HG02884 (cell line): ENCODE results near the gene MMD2.
A peak's percentile ranks its signal among the peaks of the same experiment; 100 is the strongest.
"Not testable (repeated sequence)": the region's sequence is repeated elsewhere in the genome, so short reads cannot be mapped to it uniquely, and the experiment has no call there.

Source experiments
- ATAC-seq: cut with Tn5 transposase; IDR thresholded peaks from one replicate; pipeline ENCODE4 v1.9.1; 2021; ENCODE audit warnings: mild to moderate bottlenecking, moderate library complexity; ENCODE audit not compliant: unreplicated experiment

MMD2 gene

DNA sequence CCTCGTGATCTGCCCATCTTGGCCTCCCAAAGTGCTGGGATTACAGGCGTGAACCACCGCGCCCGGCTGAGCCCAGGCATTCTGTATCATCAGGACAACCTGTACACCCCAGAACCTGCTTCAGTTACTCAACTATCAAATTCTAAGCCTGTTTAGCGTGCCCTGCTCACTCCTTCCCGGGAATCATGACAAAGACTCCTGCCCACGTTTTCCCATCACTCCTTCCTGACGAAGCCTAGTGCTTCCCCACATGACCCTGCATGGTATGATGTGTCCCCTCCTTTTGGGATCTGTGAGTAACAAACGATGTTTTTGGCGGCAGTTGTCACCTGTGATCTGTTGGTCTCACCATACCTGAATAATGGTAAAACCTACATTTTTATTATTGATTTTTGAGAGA, 63.2 kb downstream of the MMD2 start:
- ATAC-seq = no peak

DNA sequence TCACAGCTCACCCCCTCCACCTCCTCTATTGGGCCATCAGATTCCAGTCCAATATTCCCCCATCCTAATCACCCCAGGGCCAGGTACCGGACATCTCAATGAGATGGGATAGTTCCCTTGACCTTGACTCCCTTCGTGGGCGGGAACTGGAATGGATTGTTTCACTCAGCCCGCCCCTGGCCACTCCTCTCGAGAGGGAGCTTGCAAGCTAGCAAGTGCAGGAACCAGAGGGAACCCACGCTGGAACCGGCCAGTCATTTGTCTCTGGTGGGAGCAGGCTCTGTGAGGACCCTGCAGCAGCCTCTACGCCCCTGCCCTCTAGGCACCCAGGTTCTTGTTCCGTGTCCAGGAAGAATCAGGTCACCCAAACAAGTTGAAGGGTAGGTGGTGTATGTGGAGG, 64.5 kb downstream of the MMD2 start:
- ATAC-seq = no peak

DNA sequence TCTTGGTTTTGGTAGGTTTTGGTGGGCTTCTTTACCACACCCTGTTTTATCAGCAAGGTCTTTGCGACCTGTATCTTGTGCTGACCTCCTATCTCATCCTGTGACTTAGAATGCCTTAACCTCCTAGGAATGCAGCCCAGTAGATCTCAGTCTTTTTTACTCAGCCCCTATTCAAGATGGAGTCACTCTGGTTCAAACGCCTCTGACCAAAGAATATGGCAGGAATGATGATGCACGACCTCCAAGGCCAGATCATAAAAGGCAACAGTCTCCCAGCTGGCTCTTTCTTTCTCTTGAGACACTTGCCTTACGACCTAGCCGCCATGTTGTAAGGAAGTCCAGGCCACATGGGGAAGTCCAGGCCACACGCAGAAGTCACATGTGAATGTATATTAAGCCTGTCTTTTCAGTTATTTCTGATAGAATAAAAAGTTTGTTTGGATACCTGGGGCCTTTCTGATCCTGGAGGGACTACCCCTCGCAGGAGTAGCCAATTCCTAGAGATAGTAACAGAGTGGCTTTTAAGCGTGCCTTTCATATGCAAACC, 65.0 kb downstream of the MMD2 start:
- ATAC-seq = no peak

DNA sequence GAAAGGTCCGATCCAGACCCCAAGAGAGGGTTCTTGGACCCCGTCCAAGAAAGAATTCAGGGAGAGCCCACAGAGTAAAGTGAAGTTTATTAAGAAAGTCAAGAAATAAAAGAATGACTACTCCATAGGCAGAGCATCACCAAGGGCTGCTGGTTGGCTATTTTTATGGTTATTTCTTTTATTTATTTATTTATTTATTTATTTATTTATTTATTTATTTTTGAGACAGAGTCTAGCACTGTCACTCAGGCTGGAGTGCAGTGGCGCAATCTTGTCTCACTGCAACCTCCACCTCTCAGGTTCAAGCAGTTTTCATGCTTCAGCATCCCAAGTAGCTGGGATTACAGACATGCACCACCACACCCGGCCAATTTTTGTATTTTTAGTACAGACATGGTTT, 65.8 kb downstream of the MMD2 start:
- ATAC-seq = not testable (repeated sequence)

DNA sequence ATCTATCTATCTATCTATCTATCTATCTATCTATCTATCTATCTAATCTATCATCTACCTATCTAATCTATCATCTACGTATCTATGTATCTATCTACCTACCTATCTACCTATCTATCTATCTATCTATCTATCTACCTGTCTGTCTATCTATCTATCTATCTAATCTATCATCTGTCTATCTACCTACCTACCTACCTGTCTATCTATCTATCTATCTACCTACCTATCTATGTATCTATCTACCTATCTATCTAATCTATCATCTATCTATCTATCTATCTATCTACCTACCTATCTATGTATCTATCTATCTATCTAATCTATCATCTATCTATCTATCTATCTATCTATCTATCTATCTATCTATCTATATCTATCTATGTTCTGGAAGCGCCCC, 67.5 kb downstream of the MMD2 start:
- not testable (repeated sequence) for ATAC-seq

DNA sequence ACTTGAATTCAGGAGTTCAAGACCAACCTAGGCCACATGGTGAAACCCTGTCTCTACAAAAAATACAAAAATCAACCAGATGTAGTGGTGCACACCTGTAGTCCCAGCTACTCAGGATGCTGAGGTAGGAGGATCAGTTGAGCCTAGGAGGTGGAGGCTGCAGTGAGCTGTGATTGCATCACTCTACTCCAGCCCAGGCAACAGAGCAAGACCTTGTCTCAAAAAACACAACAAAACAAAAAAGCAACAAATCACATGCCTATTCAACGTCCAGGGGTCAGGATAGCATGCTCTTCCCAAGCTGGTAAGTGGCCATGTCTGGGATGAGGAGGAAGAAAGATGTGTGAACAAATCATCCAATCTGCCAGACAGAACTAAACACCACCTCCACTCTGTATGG, 69.3 kb downstream of the MMD2 start:
- no peak for ATAC-seq

DNA sequence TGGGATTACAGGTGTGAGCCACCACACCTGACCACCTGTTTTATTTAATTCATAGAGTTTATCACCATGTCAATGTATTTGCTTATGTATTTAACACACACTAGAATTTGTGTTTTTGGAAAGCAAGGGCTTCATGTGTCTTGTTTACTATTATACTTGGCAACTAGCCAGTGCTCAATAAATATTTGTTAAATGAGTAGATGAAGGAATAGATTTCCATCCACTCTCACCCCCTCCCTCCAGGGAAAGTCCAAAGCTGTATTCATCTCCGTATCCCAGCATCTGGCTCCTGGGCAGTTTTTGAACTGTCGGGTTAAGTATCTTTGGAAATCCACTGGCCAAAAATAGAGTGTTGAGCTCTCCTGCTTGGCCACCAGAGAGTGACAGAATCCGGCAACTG, 70.8 kb downstream of the MMD2 start:
- ATAC-seq = no peak

DNA sequence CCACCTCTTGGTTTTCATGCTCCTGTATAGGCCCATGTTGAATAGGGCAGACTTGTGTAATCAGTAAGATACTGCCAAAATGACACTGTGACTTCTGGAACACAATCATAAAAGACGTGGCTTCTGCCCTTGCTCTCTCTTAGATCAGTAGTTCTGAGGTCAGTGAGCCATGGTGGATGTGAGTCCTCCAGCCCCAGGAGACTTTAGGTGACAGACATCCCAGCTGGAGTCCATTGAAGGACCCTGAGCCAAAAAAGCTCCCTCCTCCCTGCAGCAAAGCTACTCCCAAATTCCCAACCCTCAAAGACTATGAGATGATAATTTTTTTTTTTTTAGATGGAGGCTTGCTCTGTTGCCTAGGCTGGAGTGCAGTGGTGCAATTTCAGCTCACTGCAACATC, 72.3 kb downstream of the MMD2 start:
- no peak for ATAC-seq

DNA sequence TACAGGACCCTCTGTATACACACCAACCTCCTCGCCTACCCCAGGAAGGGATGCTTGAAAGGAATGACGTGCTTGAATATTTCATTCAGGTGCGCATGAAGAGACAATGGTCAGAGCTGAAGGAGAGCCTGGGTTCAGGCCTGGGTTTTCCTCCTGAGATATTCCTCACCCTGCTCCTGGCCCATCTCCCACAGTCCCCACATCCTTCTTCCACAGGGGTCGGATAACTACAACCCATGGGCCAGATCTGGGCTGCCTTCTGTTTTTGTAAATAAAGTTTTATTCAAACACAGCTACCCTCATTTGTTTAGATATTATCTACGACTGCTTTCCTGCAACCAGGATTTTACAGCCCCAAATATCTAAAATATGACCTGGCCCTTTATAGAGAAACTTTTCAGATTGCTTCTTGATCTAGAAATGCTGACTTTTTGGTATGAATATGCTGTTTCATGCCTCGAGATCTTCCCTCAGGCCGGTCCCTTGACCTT, 73.6 kb downstream of the MMD2 start:
- no peak for ATAC-seq

DNA sequence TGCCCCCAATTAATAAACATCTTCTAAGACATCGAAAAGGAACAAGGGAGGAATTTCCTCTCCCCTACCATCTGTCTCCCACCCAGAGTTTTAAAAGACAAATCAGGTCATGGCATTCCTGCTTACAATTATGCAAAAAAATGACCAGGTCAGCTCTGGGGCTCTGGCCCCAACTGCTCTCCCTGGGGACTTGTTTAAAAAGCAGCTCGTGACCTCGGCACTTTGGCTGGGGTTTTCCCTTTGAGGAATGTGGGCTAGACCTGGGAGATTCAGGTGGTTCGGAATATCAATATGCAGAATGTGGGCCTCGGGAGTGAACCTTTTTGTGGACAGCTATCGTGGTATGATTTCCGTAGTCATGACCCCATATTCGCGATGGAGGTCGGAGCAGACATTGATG, 74.8 kb downstream of the MMD2 start:
- no peak for ATAC-seq

DNA sequence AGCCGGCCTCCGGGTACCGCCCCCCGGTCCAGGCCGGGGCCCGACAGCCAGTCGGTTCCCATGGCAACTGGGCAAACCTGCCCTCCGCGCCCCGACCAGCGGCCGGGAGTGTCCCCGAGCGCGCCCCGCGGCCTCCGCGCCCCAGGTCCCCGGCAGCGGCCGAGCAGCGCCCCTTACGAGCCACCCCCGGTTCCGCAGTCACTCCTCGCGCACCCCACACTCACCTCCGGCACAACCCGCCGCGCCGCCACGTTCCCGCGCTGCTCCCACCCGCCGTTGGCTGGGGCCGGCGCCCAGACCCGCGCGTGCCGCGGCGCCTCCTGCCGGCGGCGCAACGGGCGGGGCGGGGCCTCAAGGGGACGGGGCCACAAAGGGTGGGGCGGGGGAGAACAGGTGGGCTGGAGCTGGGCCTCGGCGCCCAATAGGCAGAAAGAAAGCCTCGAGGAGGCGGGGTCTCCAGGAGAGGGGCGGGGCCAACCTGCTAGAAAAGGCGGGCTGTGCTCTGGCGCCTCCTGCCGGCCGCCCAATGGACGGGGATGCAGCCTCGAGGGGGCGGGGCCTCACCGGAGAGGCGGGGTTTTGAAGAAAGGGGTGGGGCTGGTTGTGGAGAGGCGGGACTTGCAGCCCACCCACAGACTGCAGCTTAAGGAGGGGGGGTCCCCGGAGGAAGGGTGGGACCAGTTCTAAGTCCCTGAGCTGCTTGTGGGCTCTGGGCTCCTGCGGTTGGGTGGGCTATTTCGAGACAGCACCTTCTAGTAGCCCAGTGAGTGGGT, 75.4 kb downstream of the MMD2 start, which contains the start of gene RADIL:
TSS of gene RADIL (minus strand) at position 345 of the 773 bp plus-strand sequence. CDS start 5,577 bp downstream, outside the sequence.
- peak; percentile 88 for ATAC-seq

DNA sequence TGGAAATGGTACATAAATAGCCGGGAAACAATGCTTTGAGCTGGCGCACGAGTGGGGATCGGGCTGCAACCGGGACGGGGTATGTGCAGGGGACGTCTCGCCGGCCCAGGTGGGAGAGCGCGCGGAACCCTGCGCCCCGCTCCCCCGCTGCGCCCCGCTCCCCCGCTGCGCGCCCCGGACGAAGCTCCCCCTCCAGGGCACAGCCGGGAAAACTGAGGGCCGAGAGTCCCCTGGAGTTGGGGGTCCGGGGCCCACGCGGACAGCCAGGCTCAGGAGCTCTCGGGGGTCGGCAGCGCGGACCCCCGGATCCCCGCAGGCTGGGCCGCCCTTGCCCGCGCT, 76.0 kb downstream of the MMD2 start:
- ATAC-seq = no peak

DNA sequence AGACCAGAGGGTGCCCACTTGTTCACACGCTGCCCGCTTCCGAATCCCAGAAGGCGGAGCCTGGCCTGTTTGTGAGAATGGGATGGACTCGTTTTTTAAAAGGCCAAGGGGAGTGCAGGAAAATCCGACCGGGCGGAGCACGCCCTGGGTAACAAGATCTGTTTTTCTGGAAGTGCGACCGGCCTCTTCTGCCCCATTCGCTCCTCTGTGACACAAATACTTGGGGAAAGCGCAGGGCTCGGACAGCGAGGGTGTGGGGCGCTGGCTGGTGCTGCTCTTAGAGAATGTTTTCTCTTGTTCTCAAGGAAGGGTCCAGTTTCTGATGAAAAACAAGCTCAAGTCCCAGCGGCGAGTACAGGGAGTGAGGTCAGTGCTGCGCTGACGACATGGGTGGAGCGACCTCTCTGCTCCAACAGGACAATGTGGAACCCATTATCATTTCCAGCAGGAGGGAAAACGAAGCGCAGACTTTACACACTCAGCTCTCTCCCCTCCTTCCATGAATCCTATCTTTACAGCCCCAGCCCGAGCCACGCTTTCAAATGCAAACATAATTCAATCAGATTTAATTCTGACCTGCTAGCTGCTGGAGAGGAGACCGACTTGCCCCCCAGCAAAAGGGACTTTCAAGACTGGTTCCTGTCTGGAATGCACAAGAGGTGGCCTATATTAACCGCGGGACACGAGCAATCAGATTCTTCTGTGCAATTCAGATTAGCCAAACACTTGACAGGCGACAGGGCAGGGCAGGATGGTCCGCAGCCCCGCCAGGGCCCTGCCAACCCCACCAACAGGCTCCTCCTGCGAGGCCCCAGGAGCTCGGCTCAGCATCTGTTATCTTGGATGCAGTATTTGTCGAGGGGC, 76.6 kb downstream of the MMD2 start:
- ATAC-seq = no peak

DNA sequence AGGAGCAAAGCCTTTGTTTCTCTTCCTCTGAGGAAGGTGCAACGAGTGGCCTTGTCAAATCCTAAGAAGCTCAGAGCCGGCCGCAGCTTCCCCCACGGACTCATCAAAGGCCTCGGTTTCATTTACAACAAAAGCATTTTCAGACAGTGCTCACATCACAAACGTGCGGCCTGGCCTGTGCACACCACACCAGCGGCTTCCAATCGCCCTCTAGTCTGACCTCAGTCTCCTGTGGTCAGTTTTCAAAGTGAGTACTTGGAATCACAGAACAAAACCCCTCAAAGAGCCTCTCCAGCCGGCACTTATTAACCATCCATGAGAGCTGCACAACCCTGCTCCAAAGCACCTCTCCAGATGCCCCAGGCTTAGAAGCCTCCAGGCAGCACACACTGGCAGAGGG, 78.8 kb downstream of the MMD2 start:
- no peak for ATAC-seq

DNA sequence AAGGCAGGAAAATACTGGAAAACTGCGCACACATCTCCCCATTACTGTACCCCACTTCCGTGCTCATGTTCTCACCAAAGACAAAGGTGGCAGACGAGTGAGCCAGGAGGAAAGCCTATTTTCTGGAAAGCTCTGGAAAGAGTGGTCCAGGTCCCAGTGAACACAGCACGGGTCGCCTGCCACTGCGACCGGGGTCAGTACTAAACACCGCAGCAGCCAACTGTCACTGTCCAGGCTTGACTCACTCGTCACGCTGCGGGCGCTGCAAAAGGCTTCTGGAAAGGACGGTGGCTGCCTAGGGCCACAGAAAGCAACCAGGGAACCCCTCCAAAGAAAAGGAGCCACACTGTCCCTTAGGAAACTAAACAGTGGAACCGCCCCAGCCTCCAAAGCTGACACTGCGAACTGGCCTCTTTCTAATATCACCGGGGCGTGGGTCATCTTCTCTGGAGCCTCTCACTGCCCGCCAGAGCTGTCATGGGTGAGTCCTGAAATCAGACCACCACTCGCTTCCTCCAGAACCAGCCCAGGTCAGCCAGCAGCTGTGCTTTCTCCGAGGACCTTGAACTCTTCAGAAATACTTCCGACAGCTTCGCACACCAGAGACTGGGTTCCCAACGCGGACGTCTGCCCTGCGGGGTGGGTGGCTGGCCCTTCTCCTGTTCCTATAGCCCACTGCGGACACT, 79.4 kb downstream of the MMD2 start:
- ATAC-seq = no peak

DNA sequence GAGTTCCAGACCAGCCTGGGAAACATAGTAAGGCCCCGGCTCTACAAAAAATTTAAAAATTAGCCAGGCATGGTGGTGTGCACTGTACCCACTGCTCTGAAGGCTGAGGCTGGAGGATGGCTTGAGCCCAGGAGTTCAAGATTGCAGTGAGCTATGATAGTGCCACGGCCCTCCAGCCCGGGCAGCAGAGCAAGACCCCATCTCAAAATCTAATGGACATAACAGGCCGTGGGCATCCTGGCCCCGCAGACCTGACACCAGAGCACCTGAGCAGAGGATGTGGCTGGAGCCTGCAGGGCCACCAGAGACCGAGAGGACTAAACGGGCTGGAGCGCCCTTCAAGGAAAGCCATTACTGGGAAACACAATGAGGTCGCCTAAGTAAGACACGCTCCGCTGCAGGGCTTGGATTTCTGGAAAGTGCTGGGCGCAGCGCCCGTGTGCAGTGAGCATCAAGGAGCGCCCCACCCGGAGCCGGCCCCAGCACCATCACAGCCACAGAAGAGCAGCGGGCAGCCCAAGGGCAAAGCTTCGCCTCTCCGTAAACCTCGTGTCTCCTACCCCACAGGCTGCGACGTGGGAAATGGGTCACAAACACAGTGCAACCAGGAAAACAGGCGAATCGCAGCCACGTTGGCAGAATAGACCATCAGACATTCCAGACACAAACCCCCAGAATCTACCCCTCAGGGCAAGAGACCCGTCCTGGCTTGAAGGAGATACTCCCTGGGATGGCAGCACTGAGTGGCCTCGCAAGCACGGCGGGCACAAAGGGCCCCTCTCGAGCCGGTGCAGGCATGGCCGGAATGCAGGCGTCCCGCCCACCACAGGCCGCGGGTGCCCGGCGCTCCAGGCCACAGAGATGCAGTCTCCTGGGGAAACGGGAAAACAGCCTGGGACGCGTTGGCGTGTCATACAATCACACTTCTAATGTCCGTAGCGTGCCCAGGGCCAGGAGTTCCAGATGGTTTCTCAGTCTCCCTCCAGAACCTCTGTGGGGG, 80.4 kb downstream of the MMD2 start:
- ATAC-seq = no peak

DNA sequence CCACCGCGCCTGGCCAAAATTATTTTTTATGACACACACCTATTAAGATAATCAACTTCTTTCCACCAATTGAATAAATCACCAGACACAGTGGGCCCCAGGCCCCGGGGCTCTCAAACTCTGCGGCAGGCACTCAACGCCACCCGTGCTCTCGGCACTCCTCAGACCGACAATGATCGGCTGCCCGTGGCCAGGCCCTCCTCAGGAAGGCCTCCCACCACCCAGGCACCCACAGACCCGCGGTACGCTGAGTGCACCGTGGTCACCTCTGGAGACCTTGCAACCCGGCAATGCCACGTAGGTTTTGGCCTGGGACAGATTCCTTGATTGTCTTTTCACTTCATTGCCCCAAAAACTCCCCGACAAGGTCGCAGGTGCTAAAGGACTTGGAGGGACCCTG, 82.4 kb downstream of the MMD2 start:
- ATAC-seq = no peak

DNA sequence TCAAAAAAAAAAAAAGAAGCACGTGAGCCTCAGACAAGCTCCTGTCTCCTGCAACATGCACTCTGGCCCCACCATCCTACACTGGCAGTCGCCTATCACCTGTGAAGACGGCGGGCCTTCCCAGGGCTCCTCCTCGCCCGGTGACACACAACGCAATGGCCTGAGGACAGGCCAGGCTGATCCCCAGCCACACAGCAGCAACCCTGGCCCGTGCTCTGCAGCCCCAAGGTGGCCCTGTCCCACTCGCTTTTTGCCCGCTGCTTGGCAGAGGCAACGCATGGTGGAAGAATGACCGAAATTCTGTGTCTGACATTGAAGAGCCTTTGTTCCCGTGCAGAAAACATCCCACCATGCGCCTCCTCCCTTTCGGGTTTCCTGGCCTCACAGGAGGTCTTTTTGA, 83.6 kb downstream of the MMD2 start:
- no peak for ATAC-seq

DNA sequence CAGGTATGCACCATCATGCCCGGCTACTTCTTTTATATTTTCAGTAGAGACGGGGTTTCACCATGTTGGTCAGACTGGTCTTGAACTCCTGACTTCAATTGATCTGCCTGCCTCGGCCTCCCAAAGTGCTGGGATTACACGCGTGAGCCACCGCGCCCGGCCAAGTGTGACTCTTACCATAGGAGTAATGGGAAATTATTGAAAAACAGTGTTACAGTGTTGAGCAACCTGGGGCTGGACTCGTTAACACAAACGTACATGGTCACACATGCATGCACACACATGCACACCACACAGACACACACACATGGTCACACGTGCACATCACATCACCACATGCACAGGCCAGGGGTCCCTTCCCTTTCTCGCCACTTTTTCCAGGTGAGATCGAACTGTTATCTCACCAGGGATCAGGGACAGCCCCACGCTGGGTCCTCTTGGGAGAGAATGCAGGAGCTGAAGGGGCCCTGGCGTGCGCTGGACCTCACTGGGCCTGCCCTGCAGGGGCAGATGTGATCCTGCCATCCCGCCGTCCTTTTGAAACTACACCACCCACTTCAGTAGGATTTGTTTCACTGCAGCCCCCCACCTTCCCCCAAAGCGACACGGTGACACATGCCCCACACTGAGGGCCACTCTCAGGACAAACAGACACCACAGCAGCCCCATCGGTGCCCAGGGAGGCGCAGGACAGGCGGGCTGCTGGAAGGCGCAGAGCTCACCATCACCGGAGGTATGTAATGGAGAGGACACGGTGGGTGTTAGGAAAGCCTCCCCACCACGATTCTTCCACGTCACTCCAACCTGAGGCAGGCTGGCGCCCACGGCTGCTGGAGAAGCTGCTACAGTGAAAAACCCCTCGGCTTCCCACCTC, 85.7 kb downstream of the MMD2 start:
- ATAC-seq = no peak
